ENCODE measurements around the gene HTR4.

Gene HTR4

GRCh38 chr5:148433826-148434225 lies 220.5 kb downstream of the HTR4 start:
- H3K4me3 ChIP-seq (replicated peaks; ENCODE audit: low read depth, low read length) = no peak overlapping the region
- TF ChIP-seq CTCF (IDR thresholded peaks at IDR 0.05; ENCODE audit: low read length, missing control alignments) = no peak
- DNase-seq (ENCODE audit: low read depth) = no peak

All from fibroblast of pulmonary artery (primary cell).